ENCODE results near the gene NTRK2.

- TF ChIP-seq, protein P1, sequence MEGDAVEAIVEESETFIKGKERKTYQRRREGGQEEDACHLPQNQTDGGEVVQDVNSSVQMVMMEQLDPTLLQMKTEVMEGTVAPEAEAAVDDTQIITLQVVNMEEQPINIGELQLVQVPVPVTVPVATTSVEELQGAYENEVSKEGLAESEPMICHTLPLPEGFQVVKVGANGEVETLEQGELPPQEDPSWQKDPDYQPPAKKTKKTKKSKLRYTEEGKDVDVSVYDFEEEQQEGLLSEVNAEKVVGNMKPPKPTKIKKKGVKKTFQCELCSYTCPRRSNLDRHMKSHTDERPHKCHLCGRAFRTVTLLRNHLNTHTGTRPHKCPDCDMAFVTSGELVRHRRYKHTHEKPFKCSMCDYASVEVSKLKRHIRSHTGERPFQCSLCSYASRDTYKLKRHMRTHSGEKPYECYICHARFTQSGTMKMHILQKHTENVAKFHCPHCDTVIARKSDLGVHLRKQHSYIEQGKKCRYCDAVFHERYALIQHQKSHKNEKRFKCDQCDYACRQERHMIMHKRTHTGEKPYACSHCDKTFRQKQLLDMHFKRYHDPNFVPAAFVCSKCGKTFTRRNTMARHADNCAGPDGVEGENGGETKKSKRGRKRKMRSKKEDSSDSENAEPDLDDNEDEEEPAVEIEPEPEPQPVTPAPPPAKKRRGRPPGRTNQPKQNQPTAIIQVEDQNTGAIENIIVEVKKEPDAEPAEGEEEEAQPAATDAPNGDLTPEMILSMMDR (conservative IDR thresholded peaks at IDR 0.05; ENCODE audit: low read length), result no peak
- TF ChIP-seq EZH2phosphoT487 (IDR thresholded peaks at IDR 0.05; ENCODE audit: borderline replicate concordance, low read depth, low read length), result no peak
These were observed 181.4 kb downstream of the NTRK2 start for GRCh38 chr9:84850830-84851392.

Measured in OCI-LY7 (cell line).